SK-N-MC (cell line): ENCODE results near the gene TSPEAR.
"Not testable (repeated sequence)": the region's sequence is repeated elsewhere in the genome, so short reads cannot be mapped to it uniquely, and the experiment has no call there.

ENCODE experiments used
- DNase-seq: peaks from one replicate; pipeline ENCODE4 v3.0.0-alpha.2; 2011; ENCODE audit warnings: low read depth, low spot score
- H3K27ac ChIP-seq: fragments of 200-600 bp; sonication (generic); 2 replicates; pipeline ENCODE4 v1.5.1; 2016; ENCODE audit warnings: mixed run types
- H3K36me3 ChIP-seq: fragments of 200-600 bp; sonication (generic); 2 replicates; pipeline ENCODE4 v1.6.1; 2017; ENCODE audit warnings: antibody characterized with exemption, low read length, mixed read lengths; ENCODE audit not compliant: insufficient read depth
- H3K4me3 ChIP-seq: fragments of 200-600 bp; sonication (generic); 2 replicates; pipeline ENCODE4 v1.5.1; 2016
- H3K9ac ChIP-seq: fragments of 200-600 bp; sonication (generic); 2 replicates; pipeline ENCODE4 v1.8.0; 2017; ENCODE audit warnings: mixed run types, mixed read lengths; ENCODE audit not compliant: insufficient read length
- H3K9me3 ChIP-seq: fragments of 200-600 bp; sonication (generic); 2 replicates; pipeline ENCODE4 v1.6.1; 2017; ENCODE audit warnings: low read depth, mild to moderate bottlenecking, antibody characterized with exemption, low read length, moderate library complexity, mixed read lengths
- EZH2 ChIP-seq: fragments of 200-600 bp; sonication (generic); IDR thresholded peaks from one replicate; pipeline ENCODE4 v1.6.1; 2017; ENCODE audit warnings: antibody characterized with exemption
- FOXP2 ChIP-seq: optimal IDR thresholded peaks from 2 replicates; pipeline ENCODE3; 2011; ENCODE audit warnings: mild to moderate bottlenecking, moderate library complexity; ENCODE audit not compliant: insufficient read depth; ENCODE audit errors: extremely low read length, control extremely low read depth
- POLR2AphosphoS5 ChIP-seq: IDR thresholded peaks from 2 replicates; pipeline ENCODE4 v1.6.1; 2012; ENCODE audit warnings: mild to moderate bottlenecking, low read depth, low read length, borderline replicate concordance

TSPEAR gene

DNA sequence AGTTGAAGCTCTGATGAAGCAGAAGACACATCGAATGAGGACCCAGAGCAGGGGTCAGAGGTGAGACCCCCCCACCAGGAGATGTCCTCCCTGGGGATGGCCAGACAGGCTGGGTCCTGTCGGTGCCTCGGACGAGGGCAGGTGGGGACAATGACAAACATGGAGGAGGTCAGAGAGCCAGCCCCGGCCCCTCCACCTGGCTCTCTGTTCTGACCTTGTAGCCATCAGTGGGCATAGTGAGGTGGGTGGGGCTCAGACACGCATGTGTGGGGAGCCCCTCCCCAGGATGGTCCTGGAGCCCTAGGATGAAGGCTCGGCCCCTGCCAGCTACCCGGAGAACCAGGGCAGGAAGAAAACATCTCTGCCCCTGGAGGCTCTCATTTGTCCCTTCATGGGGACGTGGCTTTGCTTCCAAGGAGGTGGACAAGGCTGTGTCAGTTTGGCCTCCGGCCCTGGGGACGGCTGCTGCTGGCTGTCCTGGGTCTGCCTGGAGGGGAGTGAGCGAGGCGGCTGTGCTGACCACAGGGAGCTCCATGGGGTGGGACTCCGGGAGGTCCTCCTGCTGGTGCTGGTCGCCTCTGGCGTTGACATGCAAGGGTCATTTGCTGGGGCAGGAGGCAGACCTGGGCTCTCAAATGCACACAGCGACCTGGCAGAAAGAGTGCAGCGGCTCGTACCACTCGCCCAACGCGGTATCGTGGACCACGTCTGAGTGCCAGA, 121.6 kb downstream of the TSPEAR start:
- Histone ChIP-seq H3K9ac (no peak overlapping the region), H3K9me3 (no peaks in the 10 kb centered on the region), H3K27ac (no peak overlapping the region), H3K4me3 (no peak overlapping the region), H3K36me3 (peaks cover 4% of the 10 kb centered on the region; the same call in 1 of the 2 replicates)
- no peak for DNase-seq
- TF ChIP-seq POLR2AphosphoS5 = no peak
- TF ChIP-seq EZH2 = no peak
- no peak for TF ChIP-seq FOXP2

DNA sequence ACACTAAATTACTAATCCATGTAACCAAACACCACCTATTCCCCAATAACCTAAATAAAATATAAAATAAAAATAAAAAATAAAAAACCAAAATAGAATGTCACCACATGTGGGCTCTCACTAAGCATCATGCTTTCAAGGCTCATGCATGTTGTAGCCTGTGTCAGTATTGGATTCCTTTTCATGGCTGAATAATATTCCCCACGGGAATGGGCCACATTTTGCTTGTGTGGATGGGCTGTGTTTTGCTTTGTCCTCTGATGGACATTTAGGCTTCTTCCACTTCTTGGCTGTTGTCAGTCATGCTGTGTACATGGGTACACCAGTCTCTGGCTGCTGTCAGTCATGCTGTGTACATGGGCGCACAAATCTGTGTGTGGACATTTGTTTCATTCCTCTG, 122.3 kb downstream of the TSPEAR start:
- Histone ChIP-seq H3K9ac (no peak overlapping the region), H3K4me3 (no peak overlapping the region), H3K9me3 (no peaks in the 10 kb centered on the region), H3K27ac (no peak overlapping the region), H3K36me3 (peaks cover 4% of the 10 kb centered on the region; the same call in 1 of the 2 replicates)
- no peak for DNase-seq
- TF ChIP-seq EZH2 (no peak), POLR2AphosphoS5 (no peak), FOXP2 (no peak)

DNA sequence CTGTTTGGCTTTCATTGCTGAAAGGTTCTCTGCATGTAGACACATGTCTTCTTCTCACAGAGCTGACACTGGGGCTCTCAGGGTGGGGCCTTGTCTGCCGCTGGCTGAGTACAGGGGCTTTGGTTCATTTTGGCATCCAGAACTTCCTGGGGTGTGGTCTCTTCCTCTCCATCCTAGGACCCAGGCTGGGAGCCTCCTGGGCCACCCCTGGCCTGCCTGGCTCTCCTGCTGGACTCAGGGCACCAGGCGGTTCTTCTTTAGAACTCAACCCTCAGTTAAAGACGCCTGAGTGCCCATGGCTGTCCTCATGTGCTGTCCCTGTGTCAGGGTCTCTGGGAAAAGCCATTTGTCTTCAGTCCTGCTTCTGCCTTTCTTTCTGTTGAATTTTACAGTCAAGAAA, 125.5 kb downstream of the TSPEAR start:
- no peak for DNase-seq
- TF ChIP-seq FOXP2 = no peak
- no peak for TF ChIP-seq EZH2
- TF ChIP-seq POLR2AphosphoS5 = no peak
- Histone ChIP-seq H3K9me3 (peaks cover 4% of the 10 kb centered on the region; the same call in 1 of the 2 replicates), H3K27ac (no peak overlapping the region), H3K36me3 (peaks cover 4% of the 10 kb centered on the region; the same call in 1 of the 2 replicates), H3K4me3 (no peak overlapping the region), H3K9ac (no peak overlapping the region)

DNA sequence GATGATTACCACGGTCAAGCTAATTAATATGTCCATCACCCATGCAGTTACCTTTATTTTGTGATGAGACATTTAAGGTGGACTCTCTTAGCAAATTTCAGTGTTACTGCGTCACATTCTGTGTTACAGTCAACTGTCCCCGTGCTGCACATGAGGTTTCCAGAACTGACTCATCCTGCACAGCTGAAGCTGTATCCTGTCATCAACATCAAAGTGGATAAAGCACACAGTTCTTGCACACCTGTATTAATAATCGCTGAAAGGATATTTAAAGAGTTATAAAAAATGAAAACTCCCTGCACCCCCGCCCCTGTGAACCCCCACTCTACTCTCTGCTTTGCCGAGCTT, 127.6 kb downstream of the TSPEAR start:
- H3K4me3 ChIP-seq = no peak overlapping the region
- peaks cover 4% of the 10 kb centered on the region; the same call in 1 of the 2 replicates for H3K36me3 ChIP-seq
- no peak for DNase-seq
- TF ChIP-seq FOXP2 = no peak
- H3K9me3 ChIP-seq = peaks cover 4% of the 10 kb centered on the region; the same call in 1 of the 2 replicates
- H3K9ac ChIP-seq = no peak overlapping the region
- H3K27ac ChIP-seq = no peak overlapping the region

DNA sequence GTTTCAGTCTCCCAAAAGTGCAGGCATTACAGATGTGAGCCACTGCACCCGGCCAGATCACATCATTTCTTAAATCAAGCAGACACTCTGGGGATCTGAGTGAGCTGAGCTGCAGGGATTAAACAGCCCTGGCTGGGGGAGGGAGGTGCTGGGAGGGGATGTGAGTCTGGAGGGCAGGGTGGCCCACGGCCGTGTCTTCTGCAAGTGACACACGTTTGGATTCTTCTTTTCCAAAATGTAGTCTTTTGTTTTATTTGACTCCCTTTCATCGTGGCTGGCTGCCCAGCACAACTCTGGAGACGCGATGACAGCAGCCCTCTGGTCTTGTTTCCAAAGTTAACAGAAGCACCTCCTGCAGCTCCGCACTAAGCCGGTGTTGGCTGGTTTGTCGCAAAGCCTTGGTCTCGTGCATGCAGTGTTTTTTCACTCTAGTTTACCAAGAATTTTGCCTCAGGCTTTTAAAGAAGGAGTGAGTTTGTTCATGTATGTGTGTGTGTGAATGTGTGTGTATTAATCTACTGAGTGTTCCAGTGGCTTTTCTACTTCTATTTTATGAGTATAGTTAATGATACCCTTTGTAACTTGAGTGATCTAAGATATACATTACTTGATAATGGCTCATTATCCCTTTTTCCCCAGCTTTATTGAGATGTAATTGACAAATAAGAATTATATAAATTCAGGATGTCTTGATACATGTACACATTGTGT, 128.1 kb downstream of the TSPEAR start:
- TF ChIP-seq POLR2AphosphoS5 (no peak), EZH2 (no peak), FOXP2 (no peak)
- Histone ChIP-seq H3K9me3 (peaks cover 4% of the 10 kb centered on the region; the same call in 1 of the 2 replicates), H3K4me3 (peak overlapping the region; percentile 10; the same call in 1 of the 2 replicates), H3K27ac (peak overlapping the region; percentile 48; the same call in 1 of the 2 replicates), H3K36me3 (peaks cover 4% of the 10 kb centered on the region; the same call in 1 of the 2 replicates), H3K9ac (no peak overlapping the region)
- DNase-seq = peak; percentile 37

DNA sequence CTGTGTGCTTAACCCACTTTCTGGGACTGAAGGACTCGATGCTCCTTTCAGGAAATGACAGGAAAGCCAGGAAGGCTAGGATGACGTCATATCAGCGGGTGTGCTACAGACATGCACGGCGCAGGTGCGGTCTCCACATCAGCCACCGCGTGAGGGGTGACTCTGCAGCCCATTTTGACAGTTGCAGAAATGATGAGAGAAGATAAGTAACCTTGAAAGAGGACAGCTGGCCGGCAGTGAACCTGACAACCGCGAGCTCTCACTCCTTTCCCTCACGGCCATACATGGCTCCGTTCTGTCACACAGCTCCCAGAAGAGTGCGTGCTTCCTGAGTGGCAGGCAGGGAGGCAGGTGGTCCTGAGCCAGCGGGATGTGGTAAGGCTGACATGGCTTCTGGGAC, 129.3 kb downstream of the TSPEAR start:
- DNase-seq = no peak
- TF ChIP-seq POLR2AphosphoS5 (no peak), EZH2 (no peak), FOXP2 (no peak)
- H3K27ac ChIP-seq = no peak overlapping the region
- H3K4me3 ChIP-seq = no peak overlapping the region
- H3K9me3 ChIP-seq = peaks cover 4% of the 10 kb centered on the region; the same call in 1 of the 2 replicates
- H3K9ac ChIP-seq = no peak overlapping the region
- H3K36me3 ChIP-seq = peaks cover 4% of the 10 kb centered on the region; the same call in 1 of the 2 replicates

DNA sequence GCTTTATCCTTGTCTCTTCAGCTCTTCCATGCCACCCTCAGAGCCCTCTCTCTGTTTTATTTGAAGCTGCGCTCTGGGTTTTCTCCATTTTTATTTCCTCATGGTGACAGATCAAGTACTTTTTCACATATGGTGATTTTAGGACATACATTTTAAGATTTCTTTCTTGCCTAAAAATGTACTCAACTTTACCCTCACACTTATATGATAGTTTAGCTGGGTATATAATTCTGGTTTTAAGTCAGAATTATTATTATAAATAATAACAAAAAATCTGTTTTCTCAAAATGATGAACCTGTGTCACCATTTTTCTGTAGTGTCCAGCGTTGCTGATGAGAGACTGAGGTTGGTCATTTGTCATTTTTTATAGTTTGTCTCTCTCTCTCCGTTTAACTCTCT, 130.2 kb downstream of the TSPEAR start:
- H3K9me3 ChIP-seq = peaks cover 4% of the 10 kb centered on the region; the same call in 1 of the 2 replicates
- no peak for DNase-seq
- H3K27ac ChIP-seq = no peak overlapping the region
- no peak for TF ChIP-seq FOXP2
- TF ChIP-seq POLR2AphosphoS5 = no peak
- TF ChIP-seq EZH2 = no peak
- peaks cover 4% of the 10 kb centered on the region; the same call in 1 of the 2 replicates for H3K36me3 ChIP-seq
- H3K9ac ChIP-seq = no peak overlapping the region
- H3K4me3 ChIP-seq = no peak overlapping the region

DNA sequence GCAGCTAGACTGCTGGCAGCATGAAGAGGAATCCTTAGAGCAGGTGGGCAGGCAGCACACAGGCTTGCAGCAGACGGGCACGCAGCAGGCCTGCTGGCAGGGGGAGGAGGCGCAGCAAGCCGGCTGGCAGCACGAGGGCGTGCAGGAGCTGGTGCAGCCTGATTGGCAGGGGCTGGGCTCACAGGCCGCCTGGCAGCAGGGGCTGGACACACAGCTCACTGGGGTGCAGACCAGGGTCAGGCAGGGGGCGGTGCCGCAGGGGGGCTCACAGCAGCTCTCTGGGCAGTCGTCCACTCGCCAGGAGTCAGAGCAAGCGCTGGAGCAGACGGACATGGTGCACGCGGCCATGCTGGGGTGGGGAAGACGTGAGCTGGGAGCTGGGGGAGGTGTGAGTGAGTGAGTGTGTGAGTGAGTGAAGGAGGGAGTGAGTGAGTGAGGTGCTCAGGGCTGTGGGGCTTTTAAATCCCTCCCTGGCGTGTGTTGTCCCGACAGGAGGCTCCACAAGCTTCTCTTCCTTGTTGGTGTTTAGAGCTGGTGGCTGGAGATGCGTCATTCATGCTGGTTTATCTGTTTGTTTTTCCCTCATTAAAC, 131.0 kb downstream of the TSPEAR start, which contains the start of gene KRTAP10-5:
Gene KRTAP10-5 (minus strand): TSS at position 374 of the 591 bp plus-strand sequence. CDS start 26 bp downstream, at position 348.
- not testable (repeated sequence) for H3K9me3 ChIP-seq, H3K36me3 ChIP-seq, DNase-seq, H3K27ac ChIP-seq, H3K9ac ChIP-seq, H3K4me3 ChIP-seq

DNA sequence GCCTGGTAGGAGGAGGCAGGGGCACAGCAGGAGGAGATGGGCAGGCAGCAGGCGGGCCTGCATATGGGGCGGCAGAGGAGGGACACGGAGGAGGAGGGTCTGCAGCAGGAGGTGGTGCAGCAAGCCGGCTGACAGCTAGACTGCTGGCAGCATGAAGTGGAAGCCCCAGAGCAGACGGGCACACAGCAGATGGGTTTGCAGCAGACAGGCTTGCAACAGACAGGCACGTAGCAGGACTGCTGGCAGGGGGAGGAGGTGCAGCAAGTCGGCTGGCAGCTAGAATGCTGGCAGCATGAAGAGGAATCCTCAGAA, 131.6 kb downstream of the TSPEAR start:
- H3K36me3 ChIP-seq = no peaks in the 10 kb centered on the region
- no peak overlapping the region for H3K4me3 ChIP-seq
- no peak for TF ChIP-seq POLR2AphosphoS5
- no peak for TF ChIP-seq EZH2
- no peak for TF ChIP-seq FOXP2
- H3K27ac ChIP-seq = no peak overlapping the region
- no peak for DNase-seq
- H3K9me3 ChIP-seq = peaks cover 4% of the 10 kb centered on the region; the same call in 1 of the 2 replicates
- H3K9ac ChIP-seq = no peak overlapping the region
